Measurements from ENCODE around the gene PTH1R. TPM values are rescaled to one million over a fixed set of nuclear protein-coding genes. Genes with fewer than 3 reads are reported as not detected.

Gene PTH1R
- total and polyA plus RNA-seq, 2 experiments from 2014 or later = 0.60 to 1.3 TPM

DNA sequence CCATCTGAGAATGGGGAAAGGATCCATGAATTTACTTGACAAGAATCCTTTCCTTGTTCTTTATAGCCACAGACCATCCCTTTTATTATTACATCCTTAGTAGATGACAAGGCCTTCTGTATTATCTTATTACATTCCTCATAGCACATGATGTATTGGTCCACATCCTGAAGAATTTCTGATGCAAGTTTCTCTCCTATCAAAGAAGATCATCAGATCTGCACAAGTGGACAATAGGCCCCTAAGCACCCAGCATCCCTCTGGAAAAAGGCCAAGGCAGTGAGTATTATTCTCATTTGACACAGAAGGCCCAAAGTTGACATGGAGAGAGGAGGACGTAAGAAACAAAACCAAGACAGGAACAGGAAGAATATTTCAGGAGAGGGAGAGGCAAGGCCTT is 45.7 kb upstream of the PTH1R start:
- H2AFZ ChIP-seq = no peak overlapping the region
- no peaks in the 10 kb centered on the region for H3K79me2 ChIP-seq (ENCODE audit: insufficient read depth)
- H3F3A ChIP-seq (ENCODE audit: insufficient read depth) = no peaks in the 10 kb centered on the region
- WGBS, 2 experiments (ENCODE audit: low coverage in 1 of 2, low lambda C conversion rate in 2 of 2, missing lambda C conversion rate in 2 of 2) = 73 to 80% methylated on average over 1 of the region's 1 CpG
- no peaks in the 10 kb centered on the region for H3K4me1 ChIP-seq (ENCODE audit: insufficient read depth)
- H3K9me2 ChIP-seq (ENCODE audit: insufficient read depth) = no peaks in the 10 kb centered on the region
- no peak overlapping the region for H3K27ac ChIP-seq
- H3K4me2 ChIP-seq (ENCODE audit: unreplicated experiment) = no peak overlapping the region
- no peaks in the 10 kb centered on the region for H3K9me3 ChIP-seq (ENCODE audit: low read depth)
- H3K4me3 ChIP-seq = no peak overlapping the region
- TF ChIP-seq EZH2 (IDR thresholded peaks at IDR 0.05; ENCODE audit: insufficient read depth, poor library complexity, severe bottlenecking) = no peak
- no peak for TF ChIP-seq EZH2phosphoT487 (IDR thresholded peaks at IDR 0.05; ENCODE audit: insufficient read depth, low read depth)
- H4K20me1 ChIP-seq (ENCODE audit: insufficient read depth) = no peaks in the 10 kb centered on the region
- no peak overlapping the region for H3K9ac ChIP-seq
- in situ Hi-C loops (cut with MboI) = no loop called here
- H3K36me3 ChIP-seq (ENCODE audit: low read depth) = no peaks in the 10 kb centered on the region
- no peaks in the 10 kb centered on the region; the same call in 1 of the 2 replicates for H3K27me3 ChIP-seq (replicated peaks; ENCODE audit: insufficient read depth)
- no peak for DNase-seq

GRCh38 chr3:46833346-46834300 is 43.9 kb upstream of the PTH1R start:
- Histone ChIP-seq H3F3A (ENCODE audit: insufficient read depth) (no peaks in the 10 kb centered on the region), H3K9ac (no peak overlapping the region), H3K9me3 (ENCODE audit: low read depth) (no peaks in the 10 kb centered on the region), H3K79me2 (ENCODE audit: insufficient read depth) (no peaks in the 10 kb centered on the region), H4K20me1 (ENCODE audit: insufficient read depth) (no peaks in the 10 kb centered on the region), H3K4me2 (ENCODE audit: unreplicated experiment) (no peak overlapping the region), H3K27ac (no peak overlapping the region), H3K4me3 (no peak overlapping the region), H3K36me3 (ENCODE audit: low read depth) (no peaks in the 10 kb centered on the region), H2AFZ (no peak overlapping the region), H3K9me2 (ENCODE audit: insufficient read depth) (no peaks in the 10 kb centered on the region), H3K4me1 (ENCODE audit: insufficient read depth) (no peaks in the 10 kb centered on the region), H3K27me3 (replicated peaks; ENCODE audit: insufficient read depth) (no peaks in the 10 kb centered on the region; the same call in 1 of the 2 replicates)
- in situ Hi-C loops (cut with MboI) = no loop called here
- WGBS, 2 experiments (ENCODE audit: low coverage in 1 of 2, low lambda C conversion rate in 2 of 2, missing lambda C conversion rate in 2 of 2) = 89 to 91% methylated on average over 61 to 65 of the region's 65 CpGs
- TF ChIP-seq EZH2phosphoT487 (IDR thresholded peaks at IDR 0.05; ENCODE audit: insufficient read depth, low read depth) (no peak), EZH2 (IDR thresholded peaks at IDR 0.05; ENCODE audit: insufficient read depth, poor library complexity, severe bottlenecking) (no peak)
- no peak for DNase-seq

DNA sequence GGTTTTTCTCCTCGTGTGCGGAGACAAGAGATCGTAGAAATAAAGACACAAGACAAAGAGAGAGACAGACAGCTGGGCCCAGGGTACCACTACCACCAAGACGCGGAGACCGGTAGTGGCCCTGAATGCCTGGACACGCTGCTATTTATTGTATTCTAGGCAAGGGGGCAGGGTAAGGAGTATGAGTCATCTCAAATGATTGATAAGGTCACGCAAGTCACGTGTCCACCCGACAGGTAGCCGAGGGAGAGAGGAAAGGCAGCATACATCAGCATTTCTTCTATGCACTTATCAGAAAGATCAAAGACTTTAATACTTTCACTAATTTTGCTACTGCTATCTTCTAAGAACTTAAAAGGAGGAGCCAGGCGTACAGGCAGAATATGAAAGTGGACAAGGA is 42.5 kb upstream of the PTH1R start:
- Histone ChIP-seq H3K9me2 (ENCODE audit: insufficient read depth) (no peaks in the 10 kb centered on the region), H3K9ac (no peak overlapping the region), H3K27me3 (replicated peaks; ENCODE audit: insufficient read depth) (no peaks in the 10 kb centered on the region; the same call in 1 of the 2 replicates), H2AFZ (no peak overlapping the region), H3K4me3 (no peak overlapping the region), H3K4me1 (ENCODE audit: insufficient read depth) (no peaks in the 10 kb centered on the region), H3F3A (ENCODE audit: insufficient read depth) (no peaks in the 10 kb centered on the region), H3K79me2 (ENCODE audit: insufficient read depth) (no peaks in the 10 kb centered on the region), H3K9me3 (ENCODE audit: low read depth) (no peaks in the 10 kb centered on the region), H3K4me2 (ENCODE audit: unreplicated experiment) (no peak overlapping the region), H3K27ac (no peak overlapping the region), H3K36me3 (ENCODE audit: low read depth) (no peaks in the 10 kb centered on the region), H4K20me1 (ENCODE audit: insufficient read depth) (no peaks in the 10 kb centered on the region)
- in situ Hi-C loops (cut with MboI) = no loop called here
- no peak for DNase-seq
- TF ChIP-seq EZH2 (IDR thresholded peaks at IDR 0.05; ENCODE audit: insufficient read depth, poor library complexity, severe bottlenecking) (no peak), EZH2phosphoT487 (IDR thresholded peaks at IDR 0.05; ENCODE audit: insufficient read depth, low read depth) (no peak)
- 79% methylated on average over 12 of the region's 12 CpGs for WGBS, 2 experiments (ENCODE audit: low coverage in 1 of 2, low lambda C conversion rate in 2 of 2, missing lambda C conversion rate in 2 of 2)

- Histone ChIP-seq H3K27ac (no peak overlapping the region), H3K9me3 (ENCODE audit: low read depth) (no peaks in the 10 kb centered on the region), H3K9me2 (ENCODE audit: insufficient read depth) (no peaks in the 10 kb centered on the region), H3K79me2 (ENCODE audit: insufficient read depth) (no peaks in the 10 kb centered on the region), H3K4me1 (ENCODE audit: insufficient read depth) (no peaks in the 10 kb centered on the region), H3K4me3 (no peak overlapping the region), H3F3A (ENCODE audit: insufficient read depth) (no peaks in the 10 kb centered on the region), H3K9ac (no peak overlapping the region), H3K36me3 (ENCODE audit: low read depth) (no peaks in the 10 kb centered on the region), H3K4me2 (ENCODE audit: unreplicated experiment) (no peak overlapping the region), H2AFZ (no peak overlapping the region), H4K20me1 (ENCODE audit: insufficient read depth) (no peaks in the 10 kb centered on the region), H3K27me3 (replicated peaks; ENCODE audit: insufficient read depth) (no peaks in the 10 kb centered on the region; the same call in 1 of the 2 replicates)
- DNase-seq = no peak
- TF ChIP-seq EZH2phosphoT487 (IDR thresholded peaks at IDR 0.05; ENCODE audit: insufficient read depth, low read depth) (no peak), EZH2 (IDR thresholded peaks at IDR 0.05; ENCODE audit: insufficient read depth, poor library complexity, severe bottlenecking) (no peak)
- 79 to 81% methylated on average over 4 of the region's 4 CpGs for WGBS, 2 experiments (ENCODE audit: low coverage in 1 of 2, low lambda C conversion rate in 2 of 2, missing lambda C conversion rate in 2 of 2)
- in situ Hi-C loops (cut with MboI) = no loop called here
These were observed 42.0 kb upstream of the PTH1R start for GRCh38 chr3:46835491-46835890.
